Activated CD4-positive, alpha-beta T cell treated with anti-CD3 and anti-CD28 coated beads, Interleukin-2, amount 50 U/mL, for 24 hours (primary cell): ENCODE data around the gene PERM1.
"Not testable (repeated sequence)": the region's sequence is repeated elsewhere in the genome, so short reads cannot be mapped to it uniquely, and the experiment has no call there.

Experiments
- DNase-seq, 2 donors: peaks; one replicate each; pipeline ENCODE4 v3.0.0-alpha.2; 2020; ENCODE audit warnings: low read depth in 1 of 2, low spot score in 1 of 2

PERM1 gene

GRCh38 chr1:978835-979743 is 2.8 kb downstream of the PERM1 start:
- DNase-seq, result no peak

GRCh38 chr1:978069-978834 is 3.6 kb downstream of the PERM1 start:
- DNase-seq, result no peak

GRCh38 chr1:976791-977190 is 5.1 kb downstream of the PERM1 start:
- not testable (repeated sequence) for DNase-seq

- DNase-seq, result peak in 1 of 2 donors; percentile 59
These were observed 5.8 kb downstream of the PERM1 start for GRCh38 chr1:975896-976683.

GRCh38 chr1:975365-975764 is 6.5 kb downstream of the PERM1 start:
- DNase-seq, result no peak

- no peak for DNase-seq
These were observed 7.1 kb downstream of the PERM1 start for GRCh38 chr1:974687-975328.

GRCh38 chr1:974293-974640 is 7.6 kb downstream of the PERM1 start:
- DNase-seq, result no peak

GRCh38 chr1:973459-974292 is 8.2 kb downstream of the PERM1 start:
- DNase-seq, result no peak

GRCh38 chr1:972726-973458 is 9.0 kb downstream of the PERM1 start:
- no peak for DNase-seq

- DNase-seq, result no peak
These were observed 10.0 kb downstream of the PERM1 start for GRCh38 chr1:971751-972506.

GRCh38 chr1:970973-971730 is 10.7 kb downstream of the PERM1 start:
- DNase-seq, result no peak

- DNase-seq, result no peak
These were observed 11.5 kb downstream of the PERM1 start for GRCh38 chr1:970242-970972.

- DNase-seq, result no peak
These were observed 12.5 kb downstream of the PERM1 start for GRCh38 chr1:969260-969855.

- no peak for DNase-seq
These were observed 14.2 kb downstream of the PERM1 start for GRCh38 chr1:967466-968343.

GRCh38 chr1:966704-967300 is 15.1 kb downstream of the PERM1 start:
- peak; percentile 69 to 79 for DNase-seq
